Midbrain (tissue), 1 donor: ENCODE measurements around the gene RAPGEF3.

Experiments used
- DNase-seq: peaks from one replicate; lab custom pipeline; 2025; lab: John Stamatoyannopoulos, UW

RAPGEF3 gene, protein sequence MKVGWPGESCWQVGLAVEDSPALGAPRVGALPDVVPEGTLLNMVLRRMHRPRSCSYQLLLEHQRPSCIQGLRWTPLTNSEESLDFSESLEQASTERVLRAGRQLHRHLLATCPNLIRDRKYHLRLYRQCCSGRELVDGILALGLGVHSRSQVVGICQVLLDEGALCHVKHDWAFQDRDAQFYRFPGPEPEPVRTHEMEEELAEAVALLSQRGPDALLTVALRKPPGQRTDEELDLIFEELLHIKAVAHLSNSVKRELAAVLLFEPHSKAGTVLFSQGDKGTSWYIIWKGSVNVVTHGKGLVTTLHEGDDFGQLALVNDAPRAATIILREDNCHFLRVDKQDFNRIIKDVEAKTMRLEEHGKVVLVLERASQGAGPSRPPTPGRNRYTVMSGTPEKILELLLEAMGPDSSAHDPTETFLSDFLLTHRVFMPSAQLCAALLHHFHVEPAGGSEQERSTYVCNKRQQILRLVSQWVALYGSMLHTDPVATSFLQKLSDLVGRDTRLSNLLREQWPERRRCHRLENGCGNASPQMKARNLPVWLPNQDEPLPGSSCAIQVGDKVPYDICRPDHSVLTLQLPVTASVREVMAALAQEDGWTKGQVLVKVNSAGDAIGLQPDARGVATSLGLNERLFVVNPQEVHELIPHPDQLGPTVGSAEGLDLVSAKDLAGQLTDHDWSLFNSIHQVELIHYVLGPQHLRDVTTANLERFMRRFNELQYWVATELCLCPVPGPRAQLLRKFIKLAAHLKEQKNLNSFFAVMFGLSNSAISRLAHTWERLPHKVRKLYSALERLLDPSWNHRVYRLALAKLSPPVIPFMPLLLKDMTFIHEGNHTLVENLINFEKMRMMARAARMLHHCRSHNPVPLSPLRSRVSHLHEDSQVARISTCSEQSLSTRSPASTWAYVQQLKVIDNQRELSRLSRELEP

DNA sequence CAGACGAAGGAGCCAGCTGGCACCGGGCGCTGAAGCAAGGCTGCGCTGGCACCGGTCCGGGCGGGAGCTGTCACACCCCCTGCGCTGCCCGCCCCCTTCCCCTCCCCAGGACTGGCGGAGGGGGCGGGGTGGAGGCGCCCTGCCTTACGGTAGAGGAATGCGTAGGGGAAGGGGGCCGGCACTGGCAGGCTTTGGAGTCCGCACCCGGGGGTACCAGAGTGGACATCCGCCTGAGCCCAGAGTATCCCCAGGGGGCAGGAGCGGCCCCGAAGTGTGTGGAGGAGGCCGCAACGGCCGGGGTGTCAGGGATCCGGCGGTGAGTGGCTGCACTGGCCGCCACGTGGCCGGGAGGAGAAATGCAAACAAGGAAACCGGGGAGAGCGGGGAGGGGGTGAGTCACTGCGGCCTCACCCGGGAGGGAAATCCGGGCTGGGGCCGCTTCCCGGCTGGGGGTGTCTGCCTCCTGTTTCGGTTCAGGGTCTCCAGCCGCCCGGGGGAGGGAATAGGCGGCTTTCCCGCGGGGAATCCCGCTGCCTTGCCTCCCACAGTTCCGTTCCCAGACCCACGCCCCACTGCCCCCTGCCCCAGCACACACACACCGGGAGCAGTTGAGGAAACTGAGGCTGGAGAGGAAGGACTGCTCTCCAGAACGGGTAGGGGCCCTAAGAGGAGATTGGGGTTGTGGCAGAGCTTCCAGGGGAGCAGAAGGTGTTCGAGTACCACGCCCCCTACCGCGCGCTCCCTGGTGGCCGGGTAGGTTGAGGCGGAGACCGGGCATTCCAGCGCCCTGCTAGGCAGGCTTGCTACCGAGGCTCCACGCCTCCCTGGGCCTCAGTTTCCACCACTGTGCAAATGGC lies at the start of gene RAPGEF3:
RAPGEF3 (minus strand) TSS at position 47 of the 857 bp plus-strand sequence. CDS start 324 bp downstream, outside the sequence.
- DNase-seq: peak; percentile 91

DNA sequence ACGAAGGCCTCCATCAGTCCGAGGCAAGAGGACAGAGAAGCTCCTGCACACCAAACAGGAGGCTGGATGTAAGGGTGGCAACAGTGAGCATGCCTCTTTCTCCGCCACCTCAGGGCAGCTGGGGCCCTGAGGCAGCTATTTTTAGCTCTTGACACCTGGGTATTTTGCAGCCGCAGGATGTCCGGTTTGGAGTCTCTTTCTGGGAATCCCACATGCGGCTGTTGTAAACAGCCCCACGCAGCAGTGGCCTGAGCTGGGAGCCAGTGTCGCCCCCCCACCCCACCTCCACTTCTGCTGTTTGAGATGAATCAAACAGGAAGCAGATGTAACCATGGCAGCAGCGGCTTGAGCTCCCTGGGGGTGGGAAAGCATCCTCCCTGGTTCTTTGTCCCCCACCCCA lies 49.4 kb upstream of the RAPGEF3 start:
- DNase-seq: no peak

DNA sequence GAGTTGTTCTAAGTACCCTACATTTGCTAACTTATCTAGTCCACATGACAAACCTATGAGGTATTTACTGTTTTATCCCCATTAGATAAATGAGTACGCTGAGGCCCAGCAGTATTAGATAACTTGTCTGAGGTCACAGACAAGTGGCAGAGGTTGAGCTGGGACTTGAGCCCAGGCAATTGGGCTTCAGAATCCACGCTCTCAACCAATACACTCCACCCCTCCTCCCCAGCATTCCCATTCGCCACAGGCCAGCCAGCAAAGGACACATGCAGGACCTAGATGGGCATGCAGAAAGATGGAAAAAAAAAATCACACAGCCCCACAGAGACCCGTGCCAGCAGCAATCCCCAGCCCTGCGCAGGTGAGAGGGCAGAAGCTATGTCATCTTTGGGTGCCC lies 48.7 kb upstream of the RAPGEF3 start:
- no peak for DNase-seq

DNA sequence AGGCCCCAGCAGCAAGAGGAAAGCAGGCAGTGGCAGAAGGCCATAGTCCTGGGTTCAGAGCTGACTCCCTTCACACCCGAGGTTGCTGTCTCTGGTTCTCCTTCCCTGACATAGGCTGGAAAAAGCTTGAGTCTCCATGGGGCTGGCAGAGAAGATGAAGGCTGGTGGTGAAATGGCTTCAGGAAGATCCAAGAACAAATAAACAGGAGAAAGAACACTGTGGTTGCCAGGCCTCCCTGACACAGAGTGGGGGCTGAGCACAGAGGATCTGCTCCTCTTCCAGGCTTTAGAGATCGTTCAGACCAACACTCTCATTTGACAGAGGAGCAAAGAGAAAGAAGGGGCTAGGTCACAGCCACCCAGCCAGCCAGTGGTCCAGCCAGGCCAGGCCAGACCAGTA lies 46.7 kb upstream of the RAPGEF3 start:
- no peak for DNase-seq

DNA sequence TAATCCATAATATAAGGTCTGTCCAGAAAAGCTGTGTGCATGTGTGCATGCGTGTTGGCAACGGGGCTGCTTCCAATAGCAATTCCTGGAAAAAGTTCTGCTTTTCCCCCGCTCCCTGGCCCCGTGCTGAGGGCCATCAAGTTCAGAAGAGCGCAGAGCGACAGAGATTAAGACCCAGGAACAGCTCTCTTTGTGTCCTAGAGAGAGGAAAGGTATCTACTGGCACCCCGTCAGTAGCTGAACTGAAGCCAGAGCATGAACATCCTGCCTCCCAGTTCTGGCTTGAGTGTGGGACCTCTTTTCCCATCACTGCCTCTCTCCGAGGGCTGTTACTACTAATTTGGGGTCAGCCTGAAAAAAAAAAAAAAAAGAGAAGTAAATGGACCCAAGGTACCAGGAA lies 45.5 kb upstream of the RAPGEF3 start:
- no peak for DNase-seq

DNA sequence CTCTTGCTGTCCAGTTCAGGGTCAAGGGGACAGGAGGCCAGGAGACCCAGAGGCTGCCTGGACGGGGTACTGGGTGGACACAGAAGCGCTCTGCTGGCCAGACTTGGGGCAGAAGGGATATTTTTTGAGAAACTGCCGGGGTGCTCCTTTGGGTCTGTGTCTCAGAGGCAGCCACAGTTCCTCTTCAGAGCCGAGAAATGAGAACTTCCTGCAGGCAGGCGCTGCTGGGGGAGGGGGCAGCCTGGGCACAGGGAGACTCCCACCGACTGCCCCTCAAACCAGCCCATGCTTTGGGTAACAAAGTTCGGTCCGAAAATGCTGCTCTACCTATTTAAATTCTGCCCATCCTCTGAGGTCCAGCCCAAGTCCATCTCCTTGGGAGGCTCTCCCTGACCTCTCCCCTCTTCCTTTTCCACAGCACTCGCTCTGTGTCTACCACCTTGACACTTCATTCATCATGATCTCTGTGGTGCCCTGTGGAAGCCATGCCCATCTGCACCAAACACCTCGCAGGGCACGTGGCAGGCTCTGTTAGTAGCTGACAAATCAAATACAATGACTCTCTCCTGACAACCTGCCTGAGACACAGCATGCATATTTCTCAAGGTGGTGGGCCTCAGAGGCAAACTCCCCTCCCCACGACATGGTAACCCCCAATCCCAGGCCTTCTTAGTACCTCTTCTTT lies 44.7 kb upstream of the RAPGEF3 start:
- no peak for DNase-seq

DNA sequence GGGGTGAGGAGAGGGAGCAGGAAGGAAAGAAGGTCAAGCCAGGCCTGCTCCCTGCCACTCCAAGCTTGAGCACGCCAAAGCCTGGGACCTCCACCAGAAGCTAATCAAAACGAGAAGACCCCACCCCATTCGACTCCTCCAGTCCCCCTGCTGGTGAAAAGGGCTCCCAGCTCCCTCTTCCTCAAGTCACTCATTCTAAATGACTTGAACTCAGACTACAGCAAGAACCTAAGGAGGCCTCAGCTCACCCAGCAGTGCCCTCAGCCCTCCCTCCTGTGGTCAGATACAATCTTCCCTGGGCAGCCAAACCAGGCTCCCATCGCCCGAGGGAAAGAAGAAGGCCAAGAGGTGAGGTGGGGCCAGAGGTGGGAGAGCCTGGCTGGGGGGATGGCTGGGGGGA lies 43.6 kb upstream of the RAPGEF3 start:
- no peak for DNase-seq

DNA sequence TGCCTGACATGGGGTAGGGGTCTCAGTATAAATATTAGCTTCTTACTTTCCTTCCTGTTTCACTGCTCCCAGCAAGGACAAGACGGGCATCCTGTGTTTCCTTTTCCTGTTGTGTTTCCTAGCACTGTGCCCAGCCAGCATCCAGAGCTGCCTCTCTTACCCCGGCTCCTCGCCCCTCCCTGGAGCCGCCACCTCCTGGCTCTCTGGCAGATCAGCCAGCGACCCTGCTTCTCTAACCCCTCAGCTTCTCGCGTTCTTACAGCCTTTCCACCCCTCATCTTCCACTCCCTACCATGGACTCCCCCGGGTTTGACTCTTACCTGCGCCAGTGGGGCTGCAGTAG lies 43.2 kb upstream of the RAPGEF3 start:
- no peak for DNase-seq

DNA sequence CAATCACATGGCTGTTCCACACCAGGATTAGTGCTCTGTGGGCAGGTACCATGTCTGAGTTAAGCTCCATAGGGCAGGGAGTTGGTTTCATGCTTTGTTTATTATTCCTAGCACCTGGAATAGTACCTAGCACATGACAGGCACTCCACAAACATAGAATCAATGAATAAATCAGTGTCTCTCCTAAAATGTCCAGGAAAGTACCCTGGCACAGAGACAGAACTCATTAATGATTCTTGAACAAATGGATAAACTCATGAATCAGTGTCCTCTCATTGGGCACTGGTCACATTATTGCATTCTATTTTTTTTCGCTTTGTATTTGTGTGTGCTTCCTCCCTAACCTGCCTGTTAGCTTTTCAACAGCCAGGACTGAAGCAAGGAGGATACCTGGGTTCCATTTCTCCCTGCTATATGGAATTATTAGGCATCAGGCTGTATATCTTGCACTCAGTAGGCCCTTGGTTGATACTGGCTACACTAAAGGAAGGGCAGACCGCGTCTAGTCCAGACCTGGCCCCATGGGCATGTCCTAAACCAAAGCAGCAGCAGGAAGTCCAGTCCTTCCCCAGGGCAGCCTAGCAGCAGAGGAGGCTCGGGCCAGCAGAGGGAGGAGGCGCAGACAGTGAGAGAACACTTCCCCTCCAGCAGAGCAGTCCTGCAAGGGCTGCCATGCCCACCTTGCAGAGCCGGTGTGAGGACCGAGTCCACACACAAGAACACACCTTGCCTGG lies 42.7 kb upstream of the RAPGEF3 start:
- no peak for DNase-seq

DNA sequence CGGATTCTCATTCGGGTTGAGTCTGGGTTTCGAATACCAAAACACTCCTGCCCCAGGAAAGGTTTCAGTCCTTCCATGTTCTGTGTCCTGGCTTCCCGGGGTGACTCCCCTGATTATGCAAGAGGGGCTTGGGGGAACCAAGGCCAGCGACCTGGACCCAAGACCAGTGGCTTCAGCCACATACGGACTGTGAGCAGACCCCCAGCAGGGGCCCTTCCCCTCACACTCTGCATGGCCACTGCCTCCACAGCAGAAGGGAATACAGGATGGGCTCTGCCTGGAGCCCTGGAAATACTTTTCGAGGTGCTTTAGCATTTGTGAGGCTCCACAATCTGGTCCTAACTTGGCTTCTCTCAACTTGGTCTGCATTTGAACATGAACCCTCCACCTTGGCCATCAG lies 41.9 kb upstream of the RAPGEF3 start:
- no peak for DNase-seq

DNA sequence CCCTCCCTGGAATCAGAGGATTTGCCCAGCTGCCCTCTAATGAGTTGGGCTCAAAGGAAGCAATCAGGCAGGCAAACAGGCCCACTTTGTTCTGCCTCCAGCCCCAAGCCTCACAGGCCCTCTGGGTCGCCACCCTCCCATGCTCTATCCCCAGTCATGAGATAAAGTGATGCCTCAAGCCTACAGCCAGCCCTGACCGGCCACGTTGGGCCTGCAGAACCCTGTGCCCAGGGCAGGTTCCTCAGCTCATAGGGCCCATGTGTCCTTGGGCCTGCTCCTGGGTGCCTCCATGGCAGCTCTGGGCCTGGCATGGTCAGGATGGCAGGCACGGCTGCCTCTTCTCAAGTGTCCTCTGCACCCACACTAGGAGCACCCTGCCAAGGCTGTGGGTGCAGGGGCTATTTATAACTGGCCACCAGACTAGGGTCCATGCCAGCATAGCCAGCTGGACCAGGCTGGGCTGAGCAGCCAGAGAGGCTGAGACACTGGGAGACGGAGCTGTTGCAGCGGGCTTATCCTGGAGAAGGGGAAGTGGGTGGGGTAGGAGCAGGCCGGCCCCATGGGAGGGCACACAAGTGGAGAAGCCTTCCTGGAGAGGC lies 40.8 kb upstream of the RAPGEF3 start:
- peak; percentile 61 for DNase-seq

DNA sequence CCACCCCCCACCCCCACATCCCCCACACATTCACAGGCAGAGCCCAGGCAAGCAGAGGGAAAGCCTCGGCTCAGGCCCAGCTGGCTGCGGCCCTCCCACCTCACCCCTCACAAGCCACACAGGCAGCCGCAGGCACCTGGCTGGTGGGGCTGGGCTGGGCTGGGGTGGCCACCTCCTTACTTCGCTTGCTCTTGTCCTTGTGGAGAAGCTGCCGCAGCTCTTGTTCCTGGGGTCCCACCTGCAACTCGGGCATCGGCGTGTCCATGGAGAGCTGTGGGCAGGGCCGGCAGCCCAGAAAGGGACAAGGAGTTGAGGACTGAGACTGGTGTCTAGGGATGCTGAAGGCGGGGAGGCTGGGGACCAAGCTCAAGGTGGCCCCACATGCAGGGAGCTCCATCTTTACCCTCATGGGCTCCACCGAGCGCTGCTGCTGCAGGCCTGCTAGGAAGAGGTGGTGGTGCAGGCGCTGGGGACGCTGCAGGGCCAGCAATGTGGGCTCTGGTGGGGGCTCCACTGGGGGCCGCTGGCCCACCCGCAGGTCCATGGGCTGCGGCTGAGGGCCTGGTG lies 39.8 kb upstream of the RAPGEF3 start:
- no peak for DNase-seq

DNA sequence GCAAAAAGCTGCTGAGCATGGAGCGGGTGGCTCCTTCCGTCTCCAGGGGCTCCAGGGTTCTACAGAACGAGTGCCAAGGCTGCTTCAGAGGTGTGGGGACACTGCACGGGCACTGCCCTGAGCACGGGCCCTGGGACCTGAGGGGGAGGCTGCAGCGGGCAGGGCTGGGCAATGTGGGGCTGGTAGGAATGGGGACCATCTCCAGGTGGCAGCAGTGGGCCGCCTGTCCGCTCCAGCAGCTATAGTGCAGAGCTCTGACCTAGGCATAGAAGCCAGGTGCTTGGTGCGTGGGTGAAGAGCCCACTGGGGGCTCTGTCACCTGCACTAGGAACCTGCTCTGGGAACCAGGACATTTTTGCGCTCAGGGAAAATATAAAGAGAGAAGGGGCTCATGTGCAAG lies 38.8 kb upstream of the RAPGEF3 start:
- DNase-seq: peak; percentile 23

DNA sequence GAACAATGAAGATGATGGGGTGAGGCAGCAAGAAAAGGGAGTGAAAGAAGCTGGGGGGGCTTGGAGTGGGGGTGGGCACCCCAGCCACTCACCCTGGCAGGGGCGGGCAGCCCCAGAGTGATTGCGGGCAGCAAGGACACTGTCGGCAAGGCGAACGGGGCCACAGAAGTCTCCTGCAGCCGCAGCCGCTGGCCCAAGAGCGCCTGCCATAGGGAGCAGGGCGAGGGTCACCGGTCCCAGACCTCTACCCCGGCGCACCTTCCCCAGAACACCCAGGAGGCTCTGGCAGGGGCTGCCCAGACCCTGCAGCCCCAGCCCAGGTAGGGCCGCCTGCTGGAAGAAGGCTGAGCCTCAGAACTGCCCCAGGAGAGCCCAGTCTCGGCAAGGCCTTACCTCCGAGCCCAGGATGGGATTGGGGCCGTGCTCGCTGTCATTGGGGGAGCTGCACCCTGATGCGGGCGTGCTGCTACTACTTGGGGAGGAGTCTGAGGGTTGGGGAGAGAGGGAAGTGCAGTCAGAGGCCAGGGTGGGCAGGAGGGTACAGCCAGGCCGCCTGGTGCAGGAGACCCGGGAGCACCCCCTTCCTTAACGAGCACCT lies 37.2 kb upstream of the RAPGEF3 start:
- DNase-seq: no peak

DNA sequence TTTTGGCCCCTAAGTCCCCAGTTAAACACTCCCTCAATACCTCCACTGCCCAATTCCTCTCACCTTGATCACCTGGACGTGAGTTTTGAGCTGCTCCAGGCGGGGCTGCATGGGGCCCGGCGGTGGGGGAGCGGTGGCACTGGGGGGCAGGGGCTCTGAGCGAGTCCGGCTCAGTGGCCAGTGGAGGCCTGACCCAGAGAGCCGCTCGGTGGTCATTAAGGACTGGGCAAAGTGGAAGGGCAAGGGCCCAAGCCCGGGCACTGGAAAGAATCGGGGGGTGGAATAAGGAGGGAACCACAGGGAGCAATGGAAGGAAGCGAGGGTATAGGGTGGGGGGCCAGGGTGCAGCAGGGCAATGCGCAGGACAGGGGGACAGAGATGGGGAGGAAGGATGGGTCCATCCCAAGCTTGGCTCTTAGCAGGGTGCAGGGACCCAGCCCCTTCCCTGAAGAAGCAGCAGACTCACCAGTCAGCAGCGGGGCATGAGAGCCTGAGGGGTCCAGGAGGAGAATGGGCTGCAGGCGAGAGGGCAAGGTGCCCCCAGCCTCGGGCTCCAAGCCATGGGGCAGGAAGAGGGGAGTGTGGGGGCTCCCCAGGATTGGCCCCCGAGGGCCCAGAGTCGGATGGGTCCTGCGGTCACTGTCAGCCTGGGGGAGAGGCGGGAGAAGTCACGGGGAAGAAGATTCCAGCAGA lies 36.6 kb upstream of the RAPGEF3 start:
- DNase-seq: no peak

DNA sequence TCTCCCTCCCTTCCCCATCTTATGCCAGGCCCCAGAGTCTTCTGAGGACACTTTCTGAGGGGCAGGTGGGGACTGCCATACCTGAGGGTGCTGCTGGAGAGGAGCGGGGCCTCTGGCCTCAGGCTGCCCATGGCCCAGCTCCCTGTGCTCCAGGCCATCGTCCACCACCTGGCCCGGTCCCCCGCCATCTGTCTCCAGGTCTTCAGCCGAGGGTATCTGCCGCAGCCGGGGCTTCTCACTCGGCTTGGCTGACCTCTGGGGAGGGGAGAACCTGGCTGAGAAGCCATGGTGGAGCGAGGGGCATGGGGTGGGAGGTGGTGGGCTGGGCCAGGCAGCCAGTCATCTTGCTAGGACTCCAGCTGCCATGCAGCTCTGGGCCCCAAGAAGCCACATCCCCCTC lies 36.0 kb upstream of the RAPGEF3 start:
- no peak for DNase-seq

DNA sequence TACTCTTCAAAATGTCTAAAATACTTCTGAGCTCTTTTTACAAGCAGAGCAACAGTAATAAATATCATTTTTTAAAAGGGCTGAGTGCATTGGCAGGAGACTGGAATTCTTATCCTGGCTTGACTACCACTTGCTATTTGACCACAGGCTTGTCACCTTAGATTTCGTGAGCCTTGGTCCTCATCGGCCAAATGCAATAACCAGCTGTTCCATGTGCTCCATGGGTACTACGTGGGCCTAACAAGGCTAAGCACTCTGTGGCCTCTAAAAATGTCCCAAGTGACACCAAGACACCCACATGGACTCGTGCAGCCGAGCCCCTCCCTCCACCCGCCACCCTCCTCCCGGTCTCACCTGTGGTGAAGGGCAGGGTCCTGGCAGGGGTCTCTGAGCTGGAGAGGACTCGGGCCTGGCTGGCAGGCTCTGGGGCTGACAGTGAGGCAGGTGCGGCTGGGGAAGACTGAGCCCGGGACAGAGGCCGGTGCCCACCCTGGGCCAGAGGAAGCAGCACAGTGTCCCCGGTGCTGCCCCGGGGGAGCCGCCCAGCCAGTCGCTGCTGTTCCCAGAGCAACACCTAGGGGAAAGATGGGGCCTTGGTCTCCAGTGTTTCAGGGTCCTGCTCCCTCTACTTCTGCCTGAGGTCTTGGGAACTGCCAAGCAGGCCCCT lies 34.5 kb upstream of the RAPGEF3 start:
- no peak for DNase-seq

DNA sequence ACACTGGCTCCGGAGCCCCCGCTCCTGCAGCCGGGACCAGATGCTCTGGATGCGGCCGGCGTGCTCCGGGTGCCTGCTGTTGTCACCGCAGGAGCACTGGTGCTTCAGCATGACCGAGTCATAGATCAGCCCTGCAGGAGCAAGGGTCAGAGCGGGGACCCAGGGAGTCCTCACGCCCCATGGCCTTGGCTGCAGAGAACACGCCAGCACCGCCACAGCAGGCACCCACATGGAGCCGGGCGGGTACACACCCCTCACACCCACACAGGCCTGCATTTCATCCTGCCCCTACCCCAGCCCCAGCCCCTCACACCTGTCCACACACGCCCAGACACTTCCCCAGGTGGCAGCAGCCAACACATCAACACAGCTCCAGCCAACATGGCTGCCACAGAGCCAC lies 33.2 kb upstream of the RAPGEF3 start:
- DNase-seq: no peak

DNA sequence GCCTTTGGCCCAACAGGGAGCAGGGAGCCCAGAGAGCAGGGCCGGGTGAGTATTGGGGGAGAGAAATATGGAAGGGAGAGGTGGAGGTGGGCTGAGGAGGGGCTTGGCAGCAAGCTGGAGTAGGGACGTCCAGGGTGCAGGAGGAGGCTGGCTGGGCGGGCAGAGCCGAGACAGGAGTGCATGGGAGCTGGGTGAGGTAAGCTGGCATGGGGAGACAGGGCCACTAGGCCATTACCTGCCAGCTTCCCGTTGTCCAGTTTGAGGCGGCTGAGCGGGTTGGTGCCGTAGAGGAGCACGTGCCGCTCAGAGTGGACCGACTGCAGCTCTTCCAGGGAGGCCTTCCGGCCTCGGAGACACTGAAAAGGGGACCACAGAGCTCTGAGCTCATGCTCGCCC lies 32.7 kb upstream of the RAPGEF3 start:
- no peak for DNase-seq
